Testis (tissue), 2 donors: Measurements from ENCODE around the gene PLXNA1.

Source experiments
- CTCF ChIP-seq, 3 experiments: fragments of 450-650 bp in 2 of 3; fragments of 200-600 bp in 1 of 3; sonication (generic) in 1 of 3; IDR thresholded peaks; one replicate each; pipeline ENCODE4 v1.5.1; 2016 to 2019; ENCODE audit warnings: antibody characterized with exemption in 3 of 3, mild to moderate bottlenecking in 2 of 3, moderate library complexity in 1 of 3
- POLR2A ChIP-seq: fragments of 450-650 bp; IDR thresholded peaks from one replicate; pipeline ENCODE4 v1.6.1; 2017; ENCODE audit warnings: antibody characterized with exemption, mild to moderate bottlenecking, moderate library complexity

GRCh38 chr3:126941721-126942270 is 41.1 kb upstream of the PLXNA1 start:
- TF ChIP-seq CTCF (IDR thresholded peaks at IDR 0.05) (no peak), POLR2A (no peak)
